ENCODE results near the gene TMEM42.
A peak's percentile ranks its signal among the peaks of the same experiment; 100 is the strongest.

The TMEM42 gene

DNA sequence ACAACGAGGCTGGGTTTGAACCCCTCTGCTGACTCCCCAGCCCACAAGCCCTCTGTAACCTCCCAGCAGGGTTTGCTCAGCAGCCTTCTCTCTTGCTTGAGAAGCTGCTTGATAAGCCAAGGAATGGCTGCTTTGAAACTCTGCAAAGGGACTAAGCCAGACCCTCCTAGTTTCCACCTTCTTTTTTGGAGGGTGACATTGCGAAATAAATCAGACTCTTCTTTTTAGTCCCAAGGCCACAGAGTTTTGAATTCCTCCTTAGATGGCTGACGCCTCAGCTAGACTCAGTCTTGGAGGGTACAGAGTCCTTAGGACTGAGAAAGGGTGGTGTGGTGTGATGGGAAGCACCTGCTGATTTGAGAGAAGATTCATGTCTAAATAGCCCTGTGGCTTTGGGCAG is 13.9 kb downstream of the TMEM42 start:
- no peak for DNase-seq

DNA sequence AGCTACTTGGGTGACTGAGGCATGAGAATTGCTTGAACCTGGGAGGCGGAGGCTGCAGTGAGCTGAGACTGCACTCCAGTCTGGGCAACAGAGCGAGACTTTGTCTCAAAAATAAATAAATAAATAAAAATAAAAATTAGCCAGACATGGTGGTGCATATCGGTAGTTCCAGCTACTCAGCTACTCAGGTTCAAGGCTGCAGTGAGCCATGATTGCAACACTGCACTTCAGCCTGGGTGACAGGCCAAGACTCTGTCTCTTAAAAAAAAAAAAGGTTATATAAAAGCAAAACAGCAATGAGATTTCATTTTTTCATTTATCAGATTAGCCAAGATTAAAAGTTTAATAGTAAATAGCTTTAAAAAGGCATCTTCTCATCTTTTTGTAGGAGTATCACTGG is 15.6 kb downstream of the TMEM42 start:
- no peak for DNase-seq

DNA sequence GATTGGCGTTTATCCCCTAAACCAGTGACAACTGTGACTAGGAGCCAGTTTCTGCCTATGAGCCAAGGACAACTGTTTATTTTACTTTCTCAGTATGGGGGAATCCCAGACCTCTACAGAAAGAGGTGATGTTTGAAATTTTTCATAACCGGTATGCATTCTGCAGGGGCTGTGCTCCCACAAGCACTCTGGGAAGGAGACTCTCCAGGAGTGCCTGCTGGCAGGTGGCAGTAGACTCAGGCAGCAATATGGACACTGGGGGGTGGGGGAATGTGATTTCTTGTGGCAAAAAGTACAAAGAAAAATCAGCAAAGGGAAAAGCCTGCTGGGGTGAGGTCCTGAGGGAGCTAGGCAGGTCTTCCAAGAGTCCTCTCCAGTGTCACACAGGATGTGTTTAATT is 18.6 kb downstream of the TMEM42 start:
- no peak for DNase-seq

DNA sequence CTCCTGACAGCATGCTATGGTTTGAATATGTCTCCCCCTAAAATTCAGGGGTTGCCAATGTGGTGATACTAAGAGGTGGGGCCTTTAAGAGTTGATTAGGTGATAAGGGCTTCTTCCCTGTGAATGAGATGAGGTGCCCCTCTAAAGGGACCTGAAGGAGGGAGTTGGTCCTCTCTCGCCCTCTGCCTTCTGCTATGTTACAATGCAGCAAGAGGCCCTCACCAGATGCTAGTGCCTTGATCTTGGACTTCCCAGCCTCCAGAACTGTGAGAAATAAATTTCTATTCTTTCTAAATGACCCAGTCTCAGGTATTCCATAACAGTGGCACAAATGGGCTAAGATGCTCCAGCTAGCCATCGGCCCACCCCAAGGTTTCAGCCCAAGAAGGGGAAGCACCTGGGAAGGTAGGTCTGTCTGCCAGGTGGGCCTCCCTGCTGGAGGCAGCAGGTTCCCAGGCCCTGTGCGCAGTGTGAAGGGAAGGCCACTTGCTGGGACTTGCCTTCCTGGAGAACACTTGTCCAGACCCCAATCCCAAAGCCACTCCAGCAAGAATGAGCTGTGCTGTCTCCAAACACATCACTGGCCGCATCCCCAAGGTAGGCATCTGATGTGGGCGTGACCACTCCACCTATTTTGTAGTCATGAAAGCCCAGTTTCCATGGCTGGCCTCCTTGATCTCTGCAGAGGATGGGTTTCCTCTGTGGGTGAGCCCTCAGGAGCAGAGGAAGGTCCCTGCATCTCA is 21.7 kb downstream of the TMEM42 start:
- peak; percentile 9 for DNase-seq

DNA sequence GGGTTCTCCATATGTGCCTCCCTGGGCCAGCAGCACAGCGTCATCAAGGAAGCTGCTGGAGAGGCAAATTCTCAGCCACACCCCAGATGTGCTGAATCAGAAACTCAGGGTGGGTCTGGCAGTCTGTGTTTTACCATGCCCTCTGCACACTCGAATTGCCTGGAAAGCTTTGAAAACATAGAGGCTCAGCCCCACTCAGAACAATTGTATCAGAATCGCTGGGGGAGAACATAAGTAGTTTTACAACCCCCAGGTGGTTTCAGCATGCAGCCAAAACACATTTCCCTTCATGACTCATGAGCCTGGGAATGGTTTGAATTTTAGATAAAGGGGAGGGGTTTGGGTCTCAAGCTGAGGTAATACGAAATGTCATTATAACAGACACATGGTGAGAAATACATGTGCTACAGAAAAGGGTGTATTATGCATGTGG is 22.3 kb downstream of the TMEM42 start:
- DNase-seq, result no peak

DNA sequence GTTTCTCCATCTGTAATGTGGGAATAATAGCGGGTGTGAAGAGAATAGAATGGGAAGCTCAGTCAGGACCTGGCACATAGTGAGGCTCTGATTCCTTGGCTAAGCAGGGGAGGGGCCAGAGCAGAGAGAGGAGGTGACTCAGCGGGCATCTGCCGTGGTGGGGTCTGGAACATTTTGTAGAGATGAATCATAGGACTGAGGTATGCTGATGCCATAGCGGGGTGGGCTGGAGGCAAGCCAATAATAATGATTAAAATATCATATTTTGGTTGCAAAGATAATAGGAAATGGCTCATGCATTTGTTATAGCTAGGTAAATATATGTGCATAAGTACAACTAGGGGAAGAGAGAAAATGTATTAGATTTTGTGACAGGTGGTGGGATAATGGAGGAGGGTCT is 23.9 kb downstream of the TMEM42 start:
- DNase-seq, result no peak

DNA sequence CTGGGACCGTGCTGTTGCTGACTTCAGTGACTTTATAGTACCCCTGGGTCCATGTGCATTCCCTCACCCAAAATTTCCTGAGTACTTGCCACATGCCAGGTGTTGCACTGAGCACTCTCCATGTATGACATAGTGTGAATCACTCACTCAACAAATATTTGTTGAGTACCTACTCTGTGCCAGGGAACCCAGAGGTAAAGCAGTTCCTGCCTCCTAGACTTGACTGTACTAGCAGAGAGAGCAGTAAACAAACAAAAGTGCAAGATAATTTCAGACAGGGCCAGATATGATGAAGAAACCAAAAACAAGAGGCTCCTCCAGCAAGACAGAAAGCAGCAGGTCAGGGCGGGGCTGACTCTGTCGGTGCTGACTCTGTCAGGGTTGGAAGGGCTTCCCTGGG is 24.8 kb downstream of the TMEM42 start:
- DNase-seq, result no peak

DNA sequence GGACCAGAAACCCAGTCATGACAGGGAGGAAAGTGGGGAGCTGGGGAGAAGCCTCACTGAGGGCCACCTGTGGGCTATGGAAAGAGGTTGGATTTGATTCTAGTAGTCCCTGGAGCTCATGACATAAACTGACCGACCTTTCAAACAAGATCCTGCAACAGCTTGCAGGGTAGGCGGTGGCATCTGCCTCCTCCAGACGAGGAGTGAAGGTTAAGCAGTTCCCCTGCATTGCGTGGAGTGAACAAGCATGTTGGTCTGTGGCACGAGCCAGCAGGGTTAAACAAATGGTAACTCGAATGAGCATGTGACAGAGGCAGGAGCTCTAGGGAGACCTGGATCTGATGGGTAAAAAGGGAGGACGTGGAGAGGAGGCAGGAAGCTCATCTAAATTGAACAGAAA is 25.4 kb downstream of the TMEM42 start:
- no peak for DNase-seq

DNA sequence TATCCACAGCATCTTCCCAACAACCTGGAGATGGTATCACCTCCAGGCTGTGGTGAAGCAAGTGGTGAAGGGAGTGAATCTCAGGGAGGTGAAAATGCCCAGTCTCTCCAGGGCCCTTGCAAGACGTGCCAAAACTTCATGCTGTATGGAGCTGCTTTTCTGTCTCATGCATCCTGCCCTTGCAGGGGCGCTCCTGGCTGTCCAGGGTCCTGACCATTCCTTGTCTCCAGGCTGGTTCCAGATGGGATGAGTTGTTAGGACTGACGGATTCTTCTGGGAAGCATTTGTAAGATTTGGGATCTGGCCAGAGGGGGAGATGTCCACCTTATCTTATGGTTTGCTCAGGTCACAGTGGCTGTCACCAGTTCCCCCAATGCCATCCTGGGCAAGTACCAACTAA is 28.5 kb downstream of the TMEM42 start:
- DNase-seq, result no peak

DNA sequence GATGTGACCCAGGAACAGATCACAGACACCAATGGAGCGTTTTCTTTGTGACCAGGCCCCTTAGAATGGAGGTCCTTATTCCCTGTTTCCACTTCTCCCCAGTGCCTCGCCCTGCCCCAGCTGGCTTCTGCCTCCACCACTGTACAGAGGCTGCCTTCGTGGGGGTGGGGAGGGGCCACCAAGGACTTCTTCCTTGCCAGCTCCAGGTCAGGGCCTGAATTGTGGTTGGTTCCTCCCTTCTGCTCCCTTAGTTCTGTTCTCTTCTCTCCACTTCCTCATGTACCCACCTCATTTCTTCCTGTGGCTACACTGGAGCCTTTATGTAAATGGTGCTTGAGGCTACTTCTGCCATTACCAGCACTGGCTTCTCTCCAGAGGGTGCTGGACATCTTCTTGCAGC is 29.1 kb downstream of the TMEM42 start:
- DNase-seq, result no peak

DNA sequence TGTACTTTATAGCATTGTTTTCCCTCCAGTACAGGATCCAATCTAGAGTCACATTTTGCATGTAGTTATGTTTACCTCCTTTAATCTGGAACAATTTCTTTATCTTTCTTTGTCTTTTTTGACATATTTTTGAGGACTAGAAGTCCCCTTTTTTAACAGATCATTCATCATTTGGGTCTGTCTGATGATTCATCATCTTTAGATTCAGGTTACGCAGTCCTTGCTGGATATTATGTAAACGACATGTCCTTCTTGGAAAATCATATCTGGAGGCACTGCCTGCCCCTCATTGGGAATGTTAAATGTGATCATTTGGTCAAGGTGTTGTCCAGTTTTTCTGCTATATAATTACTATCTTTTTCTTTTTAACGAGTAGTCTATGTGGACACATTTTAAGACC is 31.0 kb downstream of the TMEM42 start:
- no peak for DNase-seq

DNA sequence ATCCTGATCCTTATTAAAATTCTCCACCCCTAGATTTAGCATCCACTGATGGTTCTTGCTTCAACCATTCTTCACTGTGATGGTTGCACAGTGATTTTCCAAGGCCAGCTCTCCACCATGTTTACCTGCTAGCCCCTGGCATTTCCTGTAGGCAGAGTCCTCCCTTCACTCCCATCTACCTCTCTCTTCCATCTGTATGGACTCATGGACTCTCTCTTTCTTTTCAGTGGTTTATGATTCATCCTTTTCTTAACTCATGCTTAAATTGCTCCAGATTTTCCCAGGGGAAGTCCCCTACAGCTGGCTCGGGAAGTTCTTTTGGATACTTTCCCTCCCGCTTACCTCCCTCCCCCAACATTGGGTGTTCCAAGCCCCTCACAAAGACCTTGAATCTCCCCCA is 31.4 kb downstream of the TMEM42 start:
- no peak for DNase-seq

DNA sequence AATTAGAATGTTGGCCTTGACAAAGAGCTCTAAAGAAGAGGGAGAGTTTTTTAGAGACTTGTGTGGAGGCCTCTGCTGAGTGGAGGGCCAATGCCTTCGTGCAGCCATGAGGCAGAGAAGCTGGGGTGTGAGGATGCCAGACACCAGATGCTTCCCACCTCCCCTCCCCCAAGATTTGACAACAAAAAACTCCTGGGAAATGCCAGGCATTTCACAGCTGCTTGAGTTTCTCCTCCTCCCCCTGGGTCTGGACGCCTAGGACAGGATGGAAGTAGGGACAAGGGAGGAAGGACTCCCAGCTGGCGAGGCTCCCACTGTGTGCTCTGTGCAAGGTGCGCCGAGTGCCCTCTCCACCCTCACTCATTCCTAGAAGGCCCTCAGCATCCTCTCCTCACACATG is 32.8 kb downstream of the TMEM42 start:
- no peak for DNase-seq

DNA sequence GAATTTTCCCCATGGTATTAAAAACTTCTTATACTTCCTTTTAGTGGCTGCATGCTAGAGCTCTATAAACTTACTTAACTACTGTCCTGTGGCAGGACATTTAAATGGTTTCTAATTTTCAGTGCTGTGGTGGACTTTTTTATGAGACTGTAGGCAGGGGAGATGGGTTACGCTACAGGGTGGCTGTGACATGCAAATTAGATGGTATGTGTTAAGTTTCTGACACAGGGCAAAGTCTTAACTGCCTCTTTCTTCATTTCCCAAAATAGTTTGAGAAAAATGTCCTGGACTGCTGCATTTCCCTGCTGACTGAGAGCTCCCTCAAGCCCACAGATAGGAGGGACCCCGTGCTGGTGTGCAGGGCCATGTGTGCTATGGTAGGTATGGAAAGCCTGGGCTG is 34.7 kb downstream of the TMEM42 start:
- no peak for DNase-seq

DNA sequence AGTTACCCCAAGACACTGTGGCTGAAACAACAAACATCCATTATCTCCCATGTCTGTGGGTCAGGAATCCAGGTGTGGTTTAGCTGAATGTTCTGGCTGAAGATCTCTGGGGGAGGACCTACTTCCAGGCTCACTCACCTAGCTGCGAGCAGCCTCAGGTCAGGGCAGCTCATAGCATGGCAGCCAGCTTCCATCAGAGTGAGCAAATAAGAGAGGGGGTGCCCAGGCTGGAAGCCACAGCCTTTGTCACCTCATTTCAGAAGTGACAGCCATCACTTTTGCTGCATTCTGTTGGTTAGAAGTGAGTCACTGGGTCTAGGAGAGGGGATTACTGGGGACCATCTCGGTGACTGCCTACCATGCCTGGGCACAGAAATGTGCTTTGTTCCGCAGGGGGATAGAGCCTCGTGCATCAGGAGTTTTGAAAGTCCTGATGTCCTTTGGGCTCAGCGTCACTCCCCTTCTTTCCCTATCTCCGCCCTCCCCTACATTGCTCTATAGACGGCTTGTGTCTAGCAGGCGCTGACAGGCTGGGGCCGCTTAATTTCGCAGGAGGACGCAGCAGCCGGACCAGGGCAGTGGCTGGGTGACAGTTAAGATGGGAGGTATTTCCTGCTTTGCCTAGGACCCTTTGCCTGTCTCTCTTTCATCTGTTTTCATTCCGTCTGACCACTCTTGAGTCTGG is 38.1 kb downstream of the TMEM42 start:
- no peak for DNase-seq

DNA sequence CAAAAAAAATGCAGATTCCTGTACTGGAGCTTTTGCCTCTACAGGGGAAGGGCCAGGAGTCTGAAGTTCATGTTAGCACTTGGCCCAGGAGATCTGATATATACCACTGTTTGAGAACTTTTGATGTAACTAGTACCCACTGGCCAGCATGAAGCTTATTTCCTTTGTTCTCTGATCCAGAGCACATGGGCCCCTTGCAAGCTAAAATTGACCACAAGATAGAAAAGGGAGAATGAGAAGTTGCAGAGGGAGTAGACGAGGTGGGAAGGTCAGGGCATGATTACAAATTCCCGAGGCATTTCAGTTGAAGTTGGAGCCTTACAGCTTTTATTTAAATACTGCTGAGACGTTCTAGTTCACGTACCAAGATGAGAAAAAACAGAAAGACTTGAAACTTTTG is 40.9 kb downstream of the TMEM42 start:
- no peak for DNase-seq

DNA sequence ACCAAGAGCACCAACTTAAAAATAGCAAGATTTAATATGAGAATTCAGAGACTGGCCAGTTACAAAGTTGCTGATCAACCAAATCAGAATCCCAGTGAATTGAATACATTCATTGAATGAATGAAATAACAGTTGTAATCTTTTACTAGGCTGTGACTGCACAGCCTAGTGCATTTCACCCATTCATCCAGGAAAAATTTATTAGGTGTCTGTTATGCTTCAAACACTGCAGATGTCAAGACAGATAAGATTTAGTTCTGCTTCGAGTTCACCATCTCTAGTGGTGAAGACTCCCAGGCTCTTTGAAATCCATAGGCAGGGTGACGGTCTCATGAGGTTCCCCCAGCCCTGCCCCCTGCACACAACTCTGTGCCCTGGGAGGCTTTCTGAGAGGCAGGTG is 41.6 kb downstream of the TMEM42 start:
- no peak for DNase-seq

DNA sequence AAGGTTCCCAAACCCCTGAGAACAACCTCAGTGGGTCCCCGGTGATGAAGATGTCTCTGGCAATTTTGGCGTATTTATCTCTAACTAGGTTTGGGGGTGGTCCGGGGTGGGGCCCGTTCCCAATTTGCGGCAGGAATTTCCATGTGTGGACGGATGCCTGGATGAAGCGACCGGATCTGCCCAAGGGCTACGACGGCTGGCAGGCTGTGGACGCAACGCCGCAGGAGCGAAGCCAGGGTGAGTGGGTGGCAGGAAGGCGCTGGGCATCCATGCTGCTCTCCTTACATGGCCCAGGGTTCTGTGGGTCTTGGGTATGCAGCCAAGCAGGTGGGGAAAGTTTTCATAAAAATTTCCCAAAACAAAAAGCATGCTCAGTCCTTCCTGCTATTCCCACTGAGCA is 42.0 kb downstream of the TMEM42 start:
- DNase-seq, result no peak

DNA sequence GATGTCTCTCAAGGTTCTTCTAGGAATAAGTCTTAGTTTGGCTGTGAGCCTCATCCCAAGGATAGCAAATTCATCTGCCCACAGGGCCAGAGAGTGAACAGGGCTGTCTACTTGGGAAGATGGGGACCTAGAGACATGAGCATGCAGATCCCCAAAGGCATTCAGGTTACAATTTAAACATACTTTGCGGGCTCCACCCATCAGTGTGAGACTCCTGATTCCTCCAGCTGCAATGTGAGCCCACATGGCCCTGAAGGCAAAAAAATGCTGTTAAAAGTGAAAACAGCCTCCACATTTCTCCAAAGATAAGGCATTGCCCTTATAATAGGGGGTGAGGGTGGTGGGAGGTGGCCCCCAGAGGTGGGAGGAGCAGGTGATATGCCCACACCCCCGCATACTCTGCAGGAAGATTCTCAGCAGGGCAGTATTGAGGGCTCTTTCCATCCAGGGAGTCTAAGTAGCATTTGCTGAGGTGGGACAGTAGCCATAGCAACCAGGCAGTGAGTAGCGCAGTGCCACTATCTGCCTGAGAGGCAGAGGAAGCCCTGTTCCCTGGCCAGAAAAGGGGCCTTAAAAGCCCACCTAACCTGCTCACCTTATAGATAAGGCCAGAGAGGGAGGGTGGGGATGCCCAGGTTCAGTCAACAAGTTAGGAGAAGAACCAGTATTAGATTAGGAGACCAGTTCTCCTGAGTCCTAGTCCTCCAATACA is 43.9 kb downstream of the TMEM42 start:
- DNase-seq, result no peak

DNA sequence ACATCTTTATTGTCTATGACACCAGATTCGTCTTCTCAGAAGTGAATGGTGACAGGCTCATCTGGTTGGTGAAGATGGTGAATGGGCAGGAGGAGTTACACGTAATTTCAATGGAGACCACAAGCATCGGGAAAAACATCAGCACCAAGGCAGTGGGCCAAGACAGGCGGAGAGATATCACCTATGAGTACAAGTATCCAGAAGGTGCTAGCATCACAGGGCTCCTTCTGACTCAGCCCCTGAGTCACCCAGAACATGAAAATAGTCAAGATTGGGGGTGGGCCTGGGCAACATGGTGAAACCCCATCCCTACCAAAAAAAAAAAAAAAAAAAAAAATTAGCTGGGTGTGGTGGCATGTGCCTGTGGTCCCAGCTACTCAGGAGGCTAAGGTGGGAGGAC is 45.3 kb downstream of the TMEM42 start:
- DNase-seq, result no peak

DNA sequence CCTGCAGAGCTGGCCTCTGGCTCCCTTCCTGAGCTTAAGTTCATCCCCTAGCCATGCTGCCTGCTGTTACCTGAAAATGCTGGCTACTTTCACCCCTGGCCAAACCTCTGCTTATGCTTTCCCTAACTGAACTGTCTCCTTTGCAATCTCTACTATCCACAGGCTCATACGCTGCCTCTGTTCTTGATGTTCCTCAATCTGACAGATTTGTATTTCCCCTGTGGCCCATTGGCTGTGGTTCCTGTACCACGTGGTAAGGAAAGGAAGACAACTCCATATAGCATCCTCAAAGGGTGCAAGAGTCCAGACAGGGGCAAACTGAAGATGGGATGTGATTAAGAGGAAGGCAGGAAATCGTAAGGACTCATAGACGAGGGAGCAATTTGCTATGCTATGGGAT is 45.9 kb downstream of the TMEM42 start:
- DNase-seq, result no peak

DNA sequence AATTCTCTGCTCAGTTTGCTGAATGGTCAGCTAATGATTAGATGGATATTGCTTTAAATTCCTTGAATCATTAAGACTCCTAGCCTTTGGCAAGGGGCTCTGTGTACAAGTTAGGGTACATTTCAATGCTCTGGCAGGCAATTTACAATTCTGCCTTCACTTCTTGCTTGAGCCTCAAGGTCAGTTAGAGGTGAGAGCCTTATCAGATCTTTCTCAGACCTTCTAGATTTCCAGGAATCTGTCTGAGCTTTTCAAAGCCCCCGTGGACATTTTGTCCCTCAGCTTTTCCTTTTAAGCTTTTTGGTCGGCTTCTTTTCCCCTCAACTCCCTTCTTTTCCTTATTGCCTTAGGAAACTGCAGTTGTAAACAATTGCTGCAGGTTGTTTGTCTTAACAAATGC is 47.4 kb downstream of the TMEM42 start:
- no peak for DNase-seq

DNA sequence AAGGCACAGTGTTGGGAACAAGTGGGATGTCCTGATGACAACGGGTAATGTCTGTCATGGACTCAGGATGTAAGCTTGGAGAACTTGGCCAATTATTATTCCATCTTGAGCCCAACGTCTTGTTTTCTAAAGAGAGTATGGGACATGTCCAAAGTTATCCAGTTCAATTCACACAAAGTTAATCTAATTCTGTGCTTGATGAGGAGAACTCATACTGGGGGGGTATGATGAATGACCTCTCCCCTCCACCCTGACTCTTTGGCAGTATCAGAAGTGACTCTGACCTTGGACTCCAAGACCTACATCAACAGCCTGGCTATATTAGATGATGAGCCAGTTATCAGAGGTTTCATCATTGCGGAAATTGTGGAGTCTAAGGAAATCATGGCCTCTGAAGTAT is 49.0 kb downstream of the TMEM42 start:
- DNase-seq, result no peak

DNA sequence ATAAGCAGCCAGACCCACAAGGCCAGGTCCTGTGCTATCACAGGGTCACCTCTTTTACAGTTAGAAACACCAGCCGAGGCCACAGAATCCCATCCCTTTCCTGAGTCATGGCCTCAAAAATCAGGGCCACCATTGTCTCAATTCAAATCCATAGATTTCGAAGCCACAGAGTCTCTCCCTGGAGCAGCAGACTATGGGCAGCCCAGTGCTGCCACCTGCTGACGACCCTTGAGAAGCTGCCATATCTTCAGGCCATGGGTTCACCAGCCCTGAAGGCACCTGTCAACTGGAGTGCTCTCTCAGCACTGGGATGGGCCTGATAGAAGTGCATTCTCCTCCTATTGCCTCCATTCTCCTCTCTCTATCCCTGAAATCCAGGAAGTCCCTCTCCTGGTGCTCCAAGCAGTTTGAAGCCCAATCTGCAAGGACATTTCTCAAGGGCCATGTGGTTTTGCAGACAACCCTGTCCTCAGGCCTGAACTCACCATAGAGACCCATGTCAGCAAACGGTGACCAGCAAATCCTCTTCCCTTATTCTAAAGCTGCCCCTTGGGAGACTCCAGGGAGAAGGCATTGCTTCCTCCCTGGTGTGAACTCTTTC is 52.3 kb downstream of the TMEM42 start:
- DNase-seq, result peak; percentile 78
